Pancreas (tissue), 10 donors: ENCODE results near the gene SH3TC1. TPM values are rescaled to one million over a fixed set of nuclear protein-coding genes. Genes with fewer than 3 reads are reported as not detected.
A peak's percentile ranks its signal among the peaks of the same experiment; 100 is the strongest.

ENCODE experiments used
- ATAC-seq, 4 donors: fragments of 200-7000 bp; cut with Tn5 transposase; one replicate each; pipeline versions ENCODE4 v1.8.0 to v1.9.1; 2020; ENCODE audit warnings: mild to moderate bottlenecking in 4 of 4, moderate library complexity in 4 of 4
- DNase-seq, 6 donors: peaks; one replicate each; pipeline ENCODE4 v3.0.0-alpha.2; 2020
- FAIRE-seq: peaks from 2 replicates; lab custom pipeline; 2012; peaks lifted over from hg19 to GRCh38; lab: Jason Lieb, UNC
- H3K27ac ChIP-seq, 4 donors: fragments of 200-600 bp; sonication (generic); 1 replicate in 3 of 4; 2 replicates in 1 of 4; pipeline versions ENCODE4 v1.5.0 to v1.8.0; 2020
- H3K27me3 ChIP-seq, 4 donors: fragments of 200-600 bp; one replicate each; pipeline ENCODE4 v1.8.0; 2021
- H3K36me3 ChIP-seq, 3 donors: fragments of 200-600 bp; sonication (generic) in 1 of 3; one replicate each; pipeline versions ENCODE4 v1.5.0 to v1.8.0; 2020 to 2021
- H3K4me1 ChIP-seq, 3 donors: fragments of 200-600 bp; one replicate each; pipeline ENCODE4 v1.8.0; 2021
- H3K4me3 ChIP-seq, 4 donors: fragments of 200-600 bp; sonication (generic) in 2 of 4; one replicate each; pipeline versions ENCODE4 v1.5.0 to v1.8.0; 2020 to 2021
- H3K9me3 ChIP-seq, 4 donors: fragments of 200-600 bp; one replicate each; pipeline ENCODE4 v1.8.0; 2021
- WGBS, 2 donors: extraction: QIAGEN DNeasy Blood & Tissue Kit; methylation state at CpG; one replicate each; pipeline ENCODE4 v1.1.7; 2013; 5-methylcytosine and 5-hydroxymethylcytosine counted together
- intact Hi-C, 3 donors: fragments of 100-400 bp; cut with DNase I; formaldehyde crosslinking; loops; one replicate each; pipeline versions ENCODE4 v1.11.1 to v1.14.2; 2022
- polyA plus RNA-seq, 2 donors: library from polyadenylated mRNA; stranded (reverse); fragments of 200-250 nt; gene quantifications; one replicate each; pipeline ENCODE4 v1.2.3, GENCODE V29; 2013
- total RNA-seq, 6 donors: library from RNA; stranded (reverse); fragmentation: NEBNext Ultra II Directional in 4 of 6; extraction: Animal tissue kit (Norgen Biotek cat#: 25700) in 4 of 6; gene quantifications; one replicate each; pipeline versions ENCODE4 v1.2.1 to v1.2.4, GENCODE V29; 2021 to 2023
- TF ChIP-seq, protein P1 (sequence below), 4 donors: fragments of 200-600 bp; sonication (generic) in 3 of 4; IDR thresholded peaks; one replicate each; pipeline versions ENCODE4 v1.5.0 to v1.8.0; 2021; ENCODE audit warnings: antibody characterized with exemption in 4 of 4
- donor health status: healthy with polysubstance abuse.
- donor health status: DM: no; HTN: no; CAD: no; lungs with moderate emphysema.
- donor health status: DM: no; HTN: no; CAD: no.
- donor health status: control.
- donor health status: control.
- donor health status: Bipolar disorder and iron deficiency.
- donor health status: DM: yes; HTN: yes; CAD: no.
- donor health status: DM: no; HTN: no; CAD: no.
- donor health status: DM: no; HTN: no; CAD: no.
- donor health status: DM: yes; HTN: yes; CAD: no.

Gene SH3TC1
- total and polyA plus RNA-seq, 8 donors, result 12.5 to 28.0 (median 19.6) TPM

DNA sequence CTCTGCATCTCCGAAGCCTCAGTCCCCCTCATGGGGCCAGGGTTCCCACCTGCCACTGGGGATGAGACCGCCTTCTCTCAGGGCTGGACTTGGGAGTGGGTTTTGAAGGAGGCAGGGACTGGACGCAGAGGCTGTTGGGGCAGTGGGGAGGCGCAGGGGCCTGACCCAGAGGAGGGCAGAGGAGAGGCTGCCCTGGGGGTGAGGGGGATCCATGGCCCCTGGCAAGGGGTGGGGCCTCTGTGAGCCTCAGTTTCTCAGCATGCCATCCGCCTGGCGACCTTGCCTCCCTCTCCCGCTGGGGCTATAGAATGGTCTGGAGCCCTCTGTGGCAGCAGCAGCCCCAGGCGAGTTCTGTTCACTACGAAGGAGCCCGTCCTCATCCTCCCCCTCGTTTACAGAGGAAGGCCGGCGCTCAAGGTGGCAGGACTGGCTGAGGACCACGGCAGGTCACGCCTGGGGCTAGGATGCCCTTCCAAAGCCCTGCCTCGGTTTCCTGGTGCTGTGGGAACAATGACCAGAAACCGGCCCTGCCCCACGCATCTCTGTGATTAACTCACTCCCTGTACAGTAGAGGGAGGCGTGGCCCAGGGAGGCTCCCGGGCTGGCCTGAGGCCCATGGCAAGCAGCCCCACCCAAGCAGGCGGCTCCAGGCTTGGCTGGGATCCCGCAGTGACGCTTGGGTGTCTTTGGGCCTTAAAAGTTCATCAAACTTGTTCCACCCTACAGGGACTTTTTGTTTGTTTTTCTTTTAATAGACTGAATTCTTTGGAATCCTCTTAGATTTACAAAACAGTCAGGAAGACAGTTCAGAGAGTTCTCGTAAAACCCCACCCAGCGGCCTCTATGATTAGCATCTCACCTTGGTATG is 16.0 kb upstream of the SH3TC1 start:
- DNase-seq, result peak in 2 of 6 donors; percentile 27 to 66
- FAIRE-seq, result no peak
- WGBS, 2 donors, result 74 to 75% methylated on average over 25 of the region's 25 CpGs
- Histone ChIP-seq H3K27me3 (no peaks in the 10 kb centered on the region), H3K4me3 (no peak overlapping the region), H3K9me3 (no peaks in the 10 kb centered on the region), H3K27ac (no peak overlapping the region), H3K36me3 (no peaks in the 10 kb centered on the region), H3K4me1 (peaks cover 0 to 8% (median 6%) of the 10 kb centered on the region in 3 donors)
- TF ChIP-seq, protein P1, sequence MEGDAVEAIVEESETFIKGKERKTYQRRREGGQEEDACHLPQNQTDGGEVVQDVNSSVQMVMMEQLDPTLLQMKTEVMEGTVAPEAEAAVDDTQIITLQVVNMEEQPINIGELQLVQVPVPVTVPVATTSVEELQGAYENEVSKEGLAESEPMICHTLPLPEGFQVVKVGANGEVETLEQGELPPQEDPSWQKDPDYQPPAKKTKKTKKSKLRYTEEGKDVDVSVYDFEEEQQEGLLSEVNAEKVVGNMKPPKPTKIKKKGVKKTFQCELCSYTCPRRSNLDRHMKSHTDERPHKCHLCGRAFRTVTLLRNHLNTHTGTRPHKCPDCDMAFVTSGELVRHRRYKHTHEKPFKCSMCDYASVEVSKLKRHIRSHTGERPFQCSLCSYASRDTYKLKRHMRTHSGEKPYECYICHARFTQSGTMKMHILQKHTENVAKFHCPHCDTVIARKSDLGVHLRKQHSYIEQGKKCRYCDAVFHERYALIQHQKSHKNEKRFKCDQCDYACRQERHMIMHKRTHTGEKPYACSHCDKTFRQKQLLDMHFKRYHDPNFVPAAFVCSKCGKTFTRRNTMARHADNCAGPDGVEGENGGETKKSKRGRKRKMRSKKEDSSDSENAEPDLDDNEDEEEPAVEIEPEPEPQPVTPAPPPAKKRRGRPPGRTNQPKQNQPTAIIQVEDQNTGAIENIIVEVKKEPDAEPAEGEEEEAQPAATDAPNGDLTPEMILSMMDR (IDR thresholded peaks at IDR 0.05), result no peak
- intact Hi-C loops, result no loop called here
- ATAC-seq, result peak in 3 of 4 donors; percentile 57 to 70 (median 65)

DNA sequence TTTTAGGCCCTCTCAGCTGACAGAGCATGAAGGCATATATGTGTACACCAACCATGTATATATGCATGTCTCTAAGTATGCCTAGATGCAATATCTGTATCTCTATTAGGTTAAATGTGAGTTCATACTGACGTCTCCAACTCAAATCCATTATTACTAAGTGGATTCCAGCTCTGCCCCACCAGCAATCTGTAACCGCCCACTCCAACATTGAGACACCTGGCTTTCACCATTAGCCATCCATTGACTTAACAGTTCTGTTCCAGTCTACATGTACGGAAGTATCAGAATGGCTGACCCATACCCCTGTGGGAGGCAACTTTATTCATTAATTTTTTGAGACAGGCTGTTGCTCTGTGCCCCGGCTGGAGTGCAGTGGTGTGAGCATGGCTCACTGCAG is 15.0 kb upstream of the SH3TC1 start:
- WGBS, 2 donors, result 84 to 87% methylated on average over 4 of the region's 4 CpGs
- H3K4me1 ChIP-seq, result peaks cover 0 to 8% (median 6%) of the 10 kb centered on the region in 3 donors
- no peak overlapping the region for H3K4me3 ChIP-seq
- intact Hi-C loops, result no loop called here
- no peaks in the 10 kb centered on the region for H3K9me3 ChIP-seq
- H3K27ac ChIP-seq, result no peak overlapping the region
- FAIRE-seq (no peak), ATAC-seq (no peak), DNase-seq (no peak)
- no peaks in the 10 kb centered on the region for H3K36me3 ChIP-seq
- TF ChIP-seq, protein P1 (IDR thresholded peaks at IDR 0.05), result no peak
- H3K27me3 ChIP-seq, result no peaks in the 10 kb centered on the region

DNA sequence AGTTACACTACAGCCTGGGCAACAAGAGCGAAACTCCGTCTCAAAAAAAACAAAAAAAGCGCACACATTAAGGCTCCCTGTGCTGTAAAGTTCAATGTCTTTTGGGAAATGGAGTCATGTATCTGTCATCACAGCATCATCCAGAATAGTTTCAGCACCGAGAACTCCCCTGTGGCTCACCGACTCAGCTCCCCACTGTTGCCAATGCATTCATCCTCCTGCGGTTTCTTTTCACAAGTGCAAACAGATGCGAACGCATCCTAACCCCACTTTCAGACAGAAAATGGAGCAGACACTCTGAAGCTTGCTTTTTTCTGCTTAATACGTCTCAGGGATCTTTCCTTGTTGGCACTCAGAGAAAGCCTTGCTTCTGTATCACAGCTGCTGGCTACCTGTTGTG is 13.8 kb upstream of the SH3TC1 start:
- peaks cover 0 to 8% (median 6%) of the 10 kb centered on the region in 3 donors for H3K4me1 ChIP-seq
- no peak overlapping the region for H3K4me3 ChIP-seq
- FAIRE-seq (no peak), ATAC-seq (no peak), DNase-seq (no peak)
- 86 to 91% methylated on average over 9 of the region's 9 CpGs for WGBS, 2 donors
- no peak overlapping the region for H3K27ac ChIP-seq
- intact Hi-C loops, result no loop called here
- H3K36me3 ChIP-seq, result no peaks in the 10 kb centered on the region
- no peaks in the 10 kb centered on the region for H3K27me3 ChIP-seq
- H3K9me3 ChIP-seq, result no peaks in the 10 kb centered on the region
- TF ChIP-seq, protein P1 (IDR thresholded peaks at IDR 0.05), result no peak

DNA sequence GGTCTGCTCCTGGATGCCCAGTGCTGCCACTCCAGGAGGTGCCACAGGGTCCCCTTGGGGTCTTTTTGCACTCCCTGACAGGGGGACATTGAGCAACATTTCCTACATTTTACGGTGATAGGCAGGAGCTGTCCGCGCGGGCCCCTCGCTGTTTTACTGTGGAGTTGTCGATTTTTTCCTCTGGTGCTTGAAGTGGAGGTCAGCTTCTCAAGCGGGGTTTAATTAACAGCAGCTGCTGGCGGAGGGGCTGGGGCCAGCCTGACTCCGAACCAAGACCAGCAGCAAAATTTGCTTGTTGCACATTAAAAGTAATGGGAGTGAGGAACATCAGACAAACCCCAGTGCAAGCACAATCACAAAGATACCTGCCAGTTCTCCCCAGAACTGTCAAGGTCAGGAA is 13.2 kb upstream of the SH3TC1 start:
- Histone ChIP-seq H3K4me1 (peaks cover 0 to 8% (median 6%) of the 10 kb centered on the region in 3 donors), H3K9me3 (no peaks in the 10 kb centered on the region), H3K4me3 (no peak overlapping the region), H3K36me3 (no peaks in the 10 kb centered on the region), H3K27me3 (no peaks in the 10 kb centered on the region), H3K27ac (no peak overlapping the region)
- intact Hi-C loops, result no loop called here
- TF ChIP-seq, protein P1 (IDR thresholded peaks at IDR 0.05), result no peak
- no peak for ATAC-seq
- 80 to 90% methylated on average over 9 of the region's 9 CpGs for WGBS, 2 donors
- no peak for DNase-seq
- no peak for FAIRE-seq

DNA sequence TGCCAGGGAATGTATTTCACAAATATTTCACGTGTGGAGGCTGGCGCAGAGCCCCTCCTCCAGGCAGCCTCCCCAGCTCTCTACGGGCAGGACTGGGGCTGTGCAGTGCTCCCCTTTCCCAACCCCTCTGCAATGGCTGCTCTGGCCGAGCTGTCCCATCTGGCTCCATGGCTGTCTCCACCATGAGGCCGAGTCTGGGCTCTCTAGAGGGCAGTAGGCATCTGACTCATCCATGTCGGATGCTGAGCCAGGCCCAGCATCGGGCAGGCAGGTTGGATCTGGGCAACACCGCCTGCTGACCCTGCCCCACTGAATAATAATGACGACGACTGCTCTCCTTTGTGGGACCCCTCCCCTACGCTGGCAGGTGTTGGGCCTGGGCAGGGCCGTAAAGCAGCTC is 11.0 kb upstream of the SH3TC1 start:
- FAIRE-seq, result no peak
- Histone ChIP-seq H3K9me3 (no peaks in the 10 kb centered on the region), H3K27ac (no peak overlapping the region), H3K36me3 (no peaks in the 10 kb centered on the region), H3K27me3 (no peaks in the 10 kb centered on the region), H3K4me3 (no peak overlapping the region), H3K4me1 (peaks cover 0 to 5% (median 0%) of the 10 kb centered on the region in 3 donors)
- no peak for DNase-seq
- WGBS, 2 donors, result 77 to 84% methylated on average over 12 of the region's 12 CpGs
- TF ChIP-seq, protein P1 (IDR thresholded peaks at IDR 0.05), result no peak
- ATAC-seq, result no peak
- intact Hi-C loops, result no loop called here
